HepG2 (cell line): ENCODE data around the gene GABRR3. TPM values are rescaled to one million over a fixed set of nuclear protein-coding genes. Genes with fewer than 3 reads are reported as not detected.

Source experiments
- BCL3 ChIP-seq: sonication (generic); formaldehyde crosslinking; IDR thresholded peaks from 2 replicates; pipeline ENCODE4 v1.5.1; 2020; ENCODE audit warnings: mild to moderate bottlenecking, missing genetic modification reagents, moderate library complexity
- ELF3 ChIP-seq: IDR thresholded peaks from 2 replicates; pipeline ENCODE4 v1.6.1; 2016; ENCODE audit warnings: missing genetic modification reagents, missing compliant biosample characterization
- FOXO1 ChIP-seq: sonication (generic); formaldehyde crosslinking; IDR thresholded peaks from 2 replicates; pipeline ENCODE4 v1.4.0; 2020; ENCODE audit warnings: missing genetic modification reagents
- HHEX ChIP-seq: IDR thresholded peaks from 2 replicates; pipeline ENCODE4 v1.6.1; 2016; ENCODE audit warnings: control low read depth
- KAT8 ChIP-seq: IDR thresholded peaks from 2 replicates; pipeline ENCODE4 v1.6.1; 2016; ENCODE audit warnings: missing genetic modification reagents, missing compliant biosample characterization
- KLF15 ChIP-seq: sonication (generic); formaldehyde crosslinking; IDR thresholded peaks from 2 replicates; pipeline ENCODE4 v1.8.1; 2023; ENCODE audit warnings: borderline replicate concordance, mild to moderate bottlenecking, inconsistent platforms, missing genetic modification reagents, mixed read lengths
- KLF16 ChIP-seq, 2 experiments: sonication (generic) in 1 of 2; formaldehyde crosslinking in 1 of 2; IDR thresholded peaks; 2 replicates each; pipeline versions ENCODE4 v1.6.1 to v1.8.0; 2016 to 2023; ENCODE audit warnings: missing genetic modification reagents in 2 of 2, missing compliant biosample characterization in 1 of 2
- NFYC ChIP-seq: IDR thresholded peaks from 2 replicates; pipeline ENCODE4 v1.6.1; 2016; ENCODE audit warnings: missing genetic modification reagents, missing compliant biosample characterization
- RFXAP ChIP-seq: sonication (generic); formaldehyde crosslinking; IDR thresholded peaks from 2 replicates; pipeline ENCODE4 v1.4.0; 2020; ENCODE audit warnings: missing genetic modification reagents, borderline replicate concordance
- SALL1 ChIP-seq: sonication (generic); formaldehyde crosslinking; IDR thresholded peaks from 2 replicates; pipeline ENCODE4 v1.8.0; 2022; ENCODE audit warnings: mild to moderate bottlenecking, missing genetic modification reagents
- SP4 ChIP-seq: sonication (generic); formaldehyde crosslinking; IDR thresholded peaks from 2 replicates; pipeline ENCODE4 v1.8.1; 2023; ENCODE audit warnings: mild to moderate bottlenecking, missing genetic modification reagents
- TMF1 ChIP-seq: sonication (generic); formaldehyde crosslinking; IDR thresholded peaks from 2 replicates; pipeline ENCODE4 v1.8.1; 2022; ENCODE audit warnings: low read depth, missing genetic modification reagents
- U2AF2 ChIP-seq: fragments of 200-400 bp; formaldehyde crosslinking; IDR thresholded peaks from 2 replicates; pipeline ENCODE4 v1.6.1; 2017; ENCODE audit warnings: low read depth, mild to moderate bottlenecking, low read length
- YY1 ChIP-seq: IDR thresholded peaks from 2 replicates; pipeline ENCODE4 v1.6.1; 2011; ENCODE audit warnings: low read length, low read depth, moderate library complexity, mild to moderate bottlenecking; ENCODE audit not compliant: insufficient read depth, insufficient replicate concordance
- ZBTB37 ChIP-seq: sonication (generic); formaldehyde crosslinking; IDR thresholded peaks from 2 replicates; pipeline ENCODE4 v1.4.0; 2020; ENCODE audit warnings: mild to moderate bottlenecking, missing genetic modification reagents
- ZNF263 ChIP-seq: sonication (generic); formaldehyde crosslinking; IDR thresholded peaks from 2 replicates; pipeline ENCODE4 v1.4.0; 2020; ENCODE audit warnings: missing genetic modification reagents
- ZNF34 ChIP-seq: sonication (generic); formaldehyde crosslinking; IDR thresholded peaks from 2 replicates; pipeline ENCODE4 v1.4.0; 2020; ENCODE audit warnings: mild to moderate bottlenecking, missing genetic modification reagents, borderline replicate concordance
- ZNF644 ChIP-seq: IDR thresholded peaks from 2 replicates; pipeline ENCODE4 v1.6.1; 2016; ENCODE audit warnings: low read depth
- ZNF737 ChIP-seq: sonication (generic); formaldehyde crosslinking; IDR thresholded peaks from 2 replicates; pipeline ENCODE4 v1.5.0; 2020; ENCODE audit warnings: missing genetic modification reagents, mild to moderate bottlenecking, borderline replicate concordance
- polyA plus RNA-seq, 8 experiments: library from polyadenylated mRNA; depleted of rRNA in 3 of 8; stranded (reverse) in 7 of 8; unstranded in 1 of 8; fragments of >200 nt; fragmentation: Illumina TruSeq in 4 of 8; extraction: Trizol in 4 of 8; gene quantifications; 2 replicates each; pipeline versions ENCODE4 v1.2.1 to v1.2.3, GENCODE V29; 2011 to 2016; ENCODE audit warnings: low read depth in 4 of 8, missing spikeins in 1 of 8, mixed read lengths in 1 of 8; ENCODE audit not compliant: insufficient read depth in 1 of 8
- total RNA-seq, 5 experiments: library from RNA; depleted of rRNA; stranded (reverse); fragments of >200 nt; fragmentation: Illumina TruSeq; extraction: Trizol; gene quantifications; 2 replicates each; pipeline ENCODE4 v1.2.3, GENCODE V29; 2016; ENCODE audit warnings: low read depth in 1 of 5
- TF ChIP-seq, protein P1 (sequence below): sonication (generic); formaldehyde crosslinking; IDR thresholded peaks from 2 replicates; pipeline ENCODE4 v1.4.0; 2020; ENCODE audit warnings: mild to moderate bottlenecking, missing genetic modification reagents
- TF ChIP-seq, protein P2 (sequence below): sonication (generic); formaldehyde crosslinking; IDR thresholded peaks from 2 replicates; pipeline ENCODE4 v1.5.0; 2020; ENCODE audit warnings: missing genetic modification reagents, mild to moderate bottlenecking, borderline replicate concordance
- TF ChIP-seq, protein P3 (sequence below): sonication (generic); formaldehyde crosslinking; IDR thresholded peaks from 2 replicates; pipeline ENCODE4 v1.4.0; 2020; ENCODE audit warnings: missing genetic modification reagents, borderline replicate concordance

GABRR3 gene
- total and polyA plus RNA-seq, 2 of the 13 experiments (the other 11 are each of a cell fraction or from before 2014, with no cell fraction given): 0.42 to 0.83 TPM

DNA sequence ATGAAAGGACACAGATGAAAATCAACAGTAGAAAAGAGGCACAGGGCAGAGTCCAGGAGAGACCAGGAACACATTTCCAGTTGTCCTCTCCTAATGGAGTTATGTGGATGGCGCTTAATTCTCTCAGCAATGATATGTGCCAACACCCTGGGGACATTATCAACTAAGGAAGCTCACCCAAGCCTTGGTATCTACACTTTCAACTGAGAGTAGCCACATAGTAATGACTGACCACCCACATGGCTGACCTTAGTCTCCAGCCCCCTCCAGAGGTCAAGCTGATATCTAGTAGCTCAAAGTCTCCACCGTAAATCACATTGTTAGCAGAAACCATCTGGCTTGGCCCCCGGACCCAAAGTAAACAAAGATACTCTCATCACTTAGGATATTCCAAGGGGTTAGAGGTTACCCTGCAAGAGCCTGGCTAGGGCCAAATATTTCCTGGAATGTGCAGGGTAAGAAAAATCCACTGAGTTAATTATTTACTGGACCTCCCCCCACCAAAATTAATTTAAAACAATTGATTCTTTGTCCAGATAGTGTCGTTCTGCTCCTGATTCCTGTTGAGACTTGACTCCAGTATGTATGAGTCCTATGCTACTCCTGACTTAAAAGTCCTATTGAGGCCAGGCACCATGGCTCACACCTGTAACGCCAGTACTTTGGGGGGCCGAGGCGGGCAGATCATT is 24.8 kb downstream of the GABRR3 start (continued):
- peak; percentile 68 for TF ChIP-seq ZBTB37 (CRISPR knock-in tag)
- 0 out of 2 replicates have a peak, but pooled peaks have one; percentile 21 for TF ChIP-seq RFXAP (CRISPR knock-in tag)
- peak; percentile 25; the same call in 1 of the 2 replicates for TF ChIP-seq SP4 (CRISPR knock-in tag)
- no peak for TF ChIP-seq ZNF737
- TF ChIP-seq, protein P1, sequence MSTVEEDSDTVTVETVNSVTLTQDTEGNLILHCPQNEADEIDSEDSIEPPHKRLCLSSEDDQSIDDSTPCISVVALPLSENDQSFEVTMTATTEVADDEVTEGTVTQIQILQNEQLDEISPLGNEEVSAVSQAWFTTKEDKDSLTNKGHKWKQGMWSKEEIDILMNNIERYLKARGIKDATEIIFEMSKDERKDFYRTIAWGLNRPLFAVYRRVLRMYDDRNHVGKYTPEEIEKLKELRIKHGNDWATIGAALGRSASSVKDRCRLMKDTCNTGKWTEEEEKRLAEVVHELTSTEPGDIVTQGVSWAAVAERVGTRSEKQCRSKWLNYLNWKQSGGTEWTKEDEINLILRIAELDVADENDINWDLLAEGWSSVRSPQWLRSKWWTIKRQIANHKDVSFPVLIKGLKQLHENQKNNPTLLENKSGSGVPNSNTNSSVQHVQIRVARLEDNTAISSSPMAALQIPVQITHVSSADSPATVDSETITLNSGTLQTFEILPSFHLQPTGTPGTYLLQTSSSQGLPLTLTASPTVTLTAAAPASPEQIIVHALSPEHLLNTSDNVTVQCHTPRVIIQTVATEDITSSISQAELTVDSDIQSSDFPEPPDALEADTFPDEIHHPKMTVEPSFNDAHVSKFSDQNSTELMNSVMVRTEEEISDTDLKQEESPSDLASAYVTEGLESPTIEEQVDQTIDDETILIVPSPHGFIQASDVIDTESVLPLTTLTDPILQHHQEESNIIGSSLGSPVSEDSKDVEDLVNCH (CRISPR knock-in tag): no peak
- no peak for TF ChIP-seq KLF15 (CRISPR knock-in tag)
- peak; percentile 14 for TF ChIP-seq YY1
- TF ChIP-seq, protein P2, sequence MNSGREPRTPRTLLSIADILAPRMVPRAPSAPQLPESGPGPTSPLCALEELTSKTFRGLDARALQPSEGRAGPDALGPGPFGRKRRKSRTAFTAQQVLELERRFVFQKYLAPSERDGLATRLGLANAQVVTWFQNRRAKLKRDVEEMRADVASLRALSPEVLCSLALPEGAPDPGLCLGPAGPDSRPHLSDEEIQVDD (CRISPR knock-in tag): no peak
- TF ChIP-seq ZNF34 (CRISPR knock-in tag): no peak
- TF ChIP-seq BCL3 (CRISPR knock-in tag): 0 out of 2 replicates have a peak, but pooled peaks have one; percentile 20
- 0 out of 2 replicates have a peak, but pooled peaks have one; percentile 18 for TF ChIP-seq HHEX (CRISPR knock-in tag)
- TF ChIP-seq SALL1 (CRISPR knock-in tag): peak; percentile 94
- TF ChIP-seq KAT8 (CRISPR knock-in tag): peak; percentile 19; the same call in 1 of the 2 replicates
- TF ChIP-seq ZNF644 (CRISPR knock-in tag): peak; percentile 55
- peak; percentile 66 for TF ChIP-seq FOXO1
- 0 out of 2 replicates have a peak, but pooled peaks have one; percentile 27 for TF ChIP-seq TMF1
- TF ChIP-seq, protein P3, sequence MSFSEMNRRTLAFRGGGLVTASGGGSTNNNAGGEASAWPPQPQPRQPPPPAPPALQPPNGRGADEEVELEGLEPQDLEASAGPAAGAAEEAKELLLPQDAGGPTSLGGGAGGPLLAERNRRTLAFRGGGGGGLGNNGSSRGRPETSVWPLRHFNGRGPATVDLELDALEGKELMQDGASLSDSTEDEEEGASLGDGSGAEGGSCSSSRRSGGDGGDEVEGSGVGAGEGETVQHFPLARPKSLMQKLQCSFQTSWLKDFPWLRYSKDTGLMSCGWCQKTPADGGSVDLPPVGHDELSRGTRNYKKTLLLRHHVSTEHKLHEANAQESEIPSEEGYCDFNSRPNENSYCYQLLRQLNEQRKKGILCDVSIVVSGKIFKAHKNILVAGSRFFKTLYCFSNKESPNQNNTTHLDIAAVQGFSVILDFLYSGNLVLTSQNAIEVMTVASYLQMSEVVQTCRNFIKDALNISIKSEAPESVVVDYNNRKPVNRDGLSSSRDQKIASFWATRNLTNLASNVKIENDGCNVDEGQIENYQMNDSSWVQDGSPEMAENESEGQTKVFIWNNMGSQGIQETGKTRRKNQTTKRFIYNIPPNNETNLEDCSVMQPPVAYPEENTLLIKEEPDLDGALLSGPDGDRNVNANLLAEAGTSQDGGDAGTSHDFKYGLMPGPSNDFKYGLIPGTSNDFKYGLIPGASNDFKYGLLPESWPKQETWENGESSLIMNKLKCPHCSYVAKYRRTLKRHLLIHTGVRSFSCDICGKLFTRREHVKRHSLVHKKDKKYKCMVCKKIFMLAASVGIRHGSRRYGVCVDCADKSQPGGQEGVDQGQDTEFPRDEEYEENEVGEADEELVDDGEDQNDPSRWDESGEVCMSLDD (CRISPR knock-in tag): peak; percentile 20; the same call in 1 of the 2 replicates
- peak; percentile 80 for TF ChIP-seq ELF3 (CRISPR knock-in tag)
- no peak for TF ChIP-seq NFYC (CRISPR knock-in tag)
- 0 out of 2 replicates have a peak, but pooled peaks have one; percentile 15 for TF ChIP-seq ZNF263 (CRISPR knock-in tag)
- no peak for TF ChIP-seq U2AF2
- TF ChIP-seq KLF16 (CRISPR knock-in tag; IDR thresholded peaks at IDR 0.05): peak in 1 of 2 experiments; percentile 34; a peak in 1 of 4 replicates
